K562 (cell line): Measurements from ENCODE around the gene TMEM60. TPM values are rescaled to one million over a fixed set of nuclear protein-coding genes. Genes with fewer than 3 reads are reported as not detected.
A peak's percentile ranks its signal among the peaks of the same experiment; 100 is the strongest.

Experiments
- ATF2 ChIP-seq: sonication (generic); formaldehyde crosslinking; IDR thresholded peaks from 2 replicates; pipeline ENCODE4 v1.8.1; 2022; ENCODE audit warnings: missing genetic modification reagents
- ATF7 ChIP-seq: fragments of 450-650 bp; IDR thresholded peaks from 2 replicates; pipeline ENCODE4 v1.7.1; 2014; ENCODE audit warnings: mild to moderate bottlenecking, moderate library complexity
- CHD1 ChIP-seq: fragments of 200-600 bp; sonication (generic); IDR thresholded peaks from one replicate; pipeline ENCODE4 v1.6.1; 2012; ENCODE audit warnings: mild to moderate bottlenecking, moderate library complexity, low read length, inconsistent platforms
- FOXK1 ChIP-seq: sonication (generic); formaldehyde crosslinking; IDR thresholded peaks from 2 replicates; pipeline ENCODE4 v1.8.0; 2022; ENCODE audit warnings: missing genetic modification reagents, mild to moderate bottlenecking, borderline replicate concordance
- FOXP1 ChIP-seq: sonication (generic); formaldehyde crosslinking; IDR thresholded peaks from 2 replicates; pipeline ENCODE4 v1.8.0; 2022; ENCODE audit warnings: mild to moderate bottlenecking, missing genetic modification reagents
- GABPB1 ChIP-seq: sonication (generic); formaldehyde crosslinking; IDR thresholded peaks from 2 replicates; pipeline ENCODE4 v1.8.0; 2022; ENCODE audit warnings: mild to moderate bottlenecking, missing genetic modification reagents
- HBP1 ChIP-seq: fragments of 450-650 bp; formaldehyde crosslinking; IDR thresholded peaks from 2 replicates; pipeline ENCODE4 v1.4.0; 2022; ENCODE audit warnings: missing genetic modification characterization
- MCM3 ChIP-seq: fragments of 450-650 bp; IDR thresholded peaks from 2 replicates; pipeline ENCODE4 v1.6.1; 2016
- MEF2D ChIP-seq: conservative IDR thresholded peaks from 2 replicates; pipeline ENCODE4 v1.6.1; 2016; ENCODE audit warnings: low read depth, missing genetic modification characterization, missing compliant biosample characterization
- NFATC3 ChIP-seq: fragments of 450-650 bp; IDR thresholded peaks from 2 replicates; pipeline ENCODE4 v1.6.1; 2017; ENCODE audit warnings: mild to moderate bottlenecking
- NFIX ChIP-seq: fragments of 250-450 bp; sonication (Bioruptor Pico); IDR thresholded peaks from 2 replicates; pipeline ENCODE4 v1.4.0; 2020; ENCODE audit warnings: low read depth, mild to moderate bottlenecking, moderate library complexity
- NR2C1 ChIP-seq, 2 experiments: fragments of 450-650 bp; IDR thresholded peaks; 2 replicates each; pipeline ENCODE4 v1.6.1; 2017; ENCODE audit warnings: mild to moderate bottlenecking in 2 of 2, antibody characterized with exemption in 1 of 2, inconsistent platforms in 1 of 2, missing compliant biosample characterization in 1 of 2, missing genetic modification characterization in 1 of 2
- PHF20 ChIP-seq: fragments of 450-650 bp; IDR thresholded peaks from 2 replicates; pipeline ENCODE4 v1.6.1; 2018; ENCODE audit not compliant: partially characterized antibody
- RAD51 ChIP-seq: fragments of 450-650 bp; IDR thresholded peaks from 2 replicates; pipeline ENCODE4 v1.7.1; 2016; ENCODE audit warnings: low read depth, mild to moderate bottlenecking, borderline replicate concordance
- RNF219 ChIP-seq: fragments of 250-450 bp; sonication (Bioruptor Pico); IDR thresholded peaks from 2 replicates; pipeline ENCODE4 v1.5.0; 2022; ENCODE audit warnings: mild to moderate bottlenecking
- SP1 ChIP-seq: sonication (generic); formaldehyde crosslinking; IDR thresholded peaks from 2 replicates; pipeline ENCODE4 v1.8.1; 2022; ENCODE audit warnings: mild to moderate bottlenecking, missing genetic modification reagents
- YY1 ChIP-seq, 3 experiments: IDR thresholded peaks; 2 replicates each; pipeline ENCODE4 v1.6.1; 2011; ENCODE audit warnings: low read length in 2 of 3, mild to moderate bottlenecking in 2 of 3, moderate library complexity in 2 of 3, borderline replicate concordance in 1 of 3, control low read depth in 1 of 3, low read depth in 1 of 3; ENCODE audit not compliant: insufficient read depth in 3 of 3, insufficient replicate concordance in 2 of 3, control insufficient read depth in 1 of 3, insufficient read length in 1 of 3; ENCODE audit errors: extremely low read depth in 1 of 3
- ZBTB1 ChIP-seq: sonication (generic); formaldehyde crosslinking; IDR thresholded peaks from 2 replicates; pipeline ENCODE4 v1.8.1; 2023; ENCODE audit warnings: missing genetic modification reagents, low read depth, mild to moderate bottlenecking, borderline replicate concordance
- ZNF140 ChIP-seq: fragments of 250-450 bp; sonication (Bioruptor Pico); IDR thresholded peaks from 2 replicates; pipeline ENCODE4 v1.8.0; 2021; ENCODE audit warnings: moderate library complexity, mild to moderate bottlenecking, inconsistent platforms
- ZNF184 ChIP-seq: sonication (generic); formaldehyde crosslinking; IDR thresholded peaks from 2 replicates; pipeline ENCODE4 v1.5.0; 2020; ENCODE audit warnings: missing genetic modification reagents
- ZNF398 ChIP-seq: fragments of 250-450 bp; sonication (Bioruptor Pico); IDR thresholded peaks from 2 replicates; pipeline ENCODE4 v1.8.0; 2021; ENCODE audit warnings: moderate library complexity, mild to moderate bottlenecking, inconsistent platforms
- ZNF507 ChIP-seq: conservative IDR thresholded peaks from 2 replicates; pipeline ENCODE4 v1.6.1; 2017; ENCODE audit warnings: missing genetic modification characterization, missing compliant biosample characterization
- polyA plus RNA-seq, 8 experiments: library from polyadenylated mRNA; depleted of rRNA in 4 of 8; stranded (reverse) in 5 of 8; unstranded in 3 of 8; fragments of >200 nt; fragmentation: Nextera tagmentation in 2 of 8; fragmentation: Illumina TruSeq in 1 of 8; extraction: Ambion mirVana in 2 of 8; extraction: Trizol in 1 of 8; gene quantifications; 2 replicates each; pipeline versions ENCODE4 v1.2.1 to v1.2.3, GENCODE V29; 2011 to 2014; ENCODE audit warnings: inconsistent platforms in 1 of 8, missing spikeins in 1 of 8
- total RNA-seq, 7 experiments: library from RNA; depleted of rRNA in 6 of 7; stranded (reverse); fragments of >200 nt in 6 of 7; fragmentation: Illumina TruSeq in 2 of 7; extraction: Trizol in 2 of 7; gene quantifications; 2 replicates each; pipeline versions ENCODE4 v1.2.1 to v1.2.3, GENCODE V29; 2011 to 2021; ENCODE audit warnings: low replicate concordance in 1 of 7

TMEM60 gene
- total and polyA plus RNA-seq, 9 of the 15 experiments (the other 6 are each of a cell fraction or from before 2014, with no cell fraction given) = 12.5 to 140 (median 38.4) TPM

- no peak for TF ChIP-seq HBP1 (CRISPR knock-in tag)
- no peak for TF ChIP-seq ATF7
- TF ChIP-seq RNF219 (CRISPR knock-in tag) = no peak
- TF ChIP-seq PHF20 = no peak
- peak in 2 of 3 experiments; percentile 36 to 63 for TF ChIP-seq YY1 (IDR thresholded peaks at IDR 0.05; ENCODE audit: borderline replicate concordance in 1 of 3, control insufficient read depth in 1 of 3, extremely low read depth in 1 of 3, insufficient read depth in 3 of 3, insufficient read length in 1 of 3, insufficient replicate concordance in 2 of 3, low read depth in 1 of 3, low read length in 2 of 3)
- no peak for TF ChIP-seq MCM3
- no peak for TF ChIP-seq GABPB1 (CRISPR knock-in tag)
- TF ChIP-seq SP1 (CRISPR knock-in tag) = no peak
- TF ChIP-seq ZNF184 (CRISPR knock-in tag) = no peak
- TF ChIP-seq ZNF398 = no peak
- TF ChIP-seq NFIX (CRISPR knock-in tag) = no peak
- TF ChIP-seq RAD51 = no peak
- TF ChIP-seq ZNF140 (CRISPR knock-in tag) = no peak
- TF ChIP-seq FOXP1 = no peak
- TF ChIP-seq ZBTB1 (CRISPR knock-in tag) = no peak
- no peak for TF ChIP-seq CHD1
- TF ChIP-seq ATF2 (CRISPR knock-in tag) = no peak
- TF ChIP-seq NFATC3 = no peak
- no peak for TF ChIP-seq MEF2D (tag)
- TF ChIP-seq ZNF507 (tag) = no peak
- no peak for TF ChIP-seq FOXK1 (CRISPR knock-in tag)
- TF ChIP-seq NR2C1 (IDR thresholded peaks at IDR 0.05) = no peak
- TF ChIP-seq NR2C1 (tag; IDR thresholded peaks at IDR 0.05) = no peak
Observed at GRCh38 chr7:77846317-77847092, 48.3 kb upstream of the TMEM60 start (continued).
